ENCODE results near the gene LAPTM5. TPM values are rescaled to one million over a fixed set of nuclear protein-coding genes. Genes with fewer than 3 reads are reported as not detected.

LAPTM5 gene
- total and polyA plus RNA-seq, 3 donors from 2014 or later, result 2.0 to 46.9 (median 16.3) TPM

DNA sequence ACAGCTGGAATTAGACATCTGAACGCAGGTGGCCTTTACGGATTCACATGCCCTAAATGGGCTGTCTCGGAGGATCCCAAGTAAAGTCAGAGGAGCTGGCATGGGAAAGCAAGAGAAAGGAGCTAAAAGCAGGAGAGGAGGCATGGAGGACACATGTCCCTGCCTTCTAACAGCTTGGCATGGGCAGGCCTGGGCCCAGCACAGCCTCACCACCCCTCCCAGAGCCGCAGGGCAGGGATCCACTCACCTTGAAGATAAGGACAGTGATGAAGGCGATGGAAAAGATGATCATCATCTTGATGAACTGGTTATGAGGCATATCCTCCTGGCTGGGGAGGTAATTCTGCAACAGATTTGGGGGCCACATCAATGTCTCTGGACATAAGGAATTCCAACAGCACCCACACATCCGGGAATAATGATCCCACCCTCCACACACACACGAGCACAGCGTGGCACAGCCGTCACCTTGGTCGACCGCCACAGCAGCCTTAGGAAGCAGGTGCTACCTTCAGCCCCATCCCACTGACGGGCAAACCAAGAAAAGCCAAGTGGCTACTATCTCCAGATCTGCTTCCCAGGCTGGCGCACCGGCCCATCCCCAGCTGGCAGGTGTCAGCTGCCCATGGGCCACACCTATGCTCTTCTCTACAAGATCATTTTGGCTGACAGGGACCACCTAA is 20.1 kb downstream of the LAPTM5 start:
- intact Hi-C loops (cut with DNase I; ENCODE audit: low total_unique reads), result no loop called here
- DNase-seq, result no peak
- 92 to 99% methylated on average over 14 of the region's 14 CpGs for WGBS, 2 donors
- Histone ChIP-seq H3K4me1 (no peaks in the 10 kb centered on the region), H3K27ac (no peak overlapping the region), H3K4me3 (no peak overlapping the region), H3K36me3 (ENCODE audit: low read depth, missing control alignments) (no peaks in the 10 kb centered on the region), H3K9me3 (no peaks in the 10 kb centered on the region), H3K27me3 (no peaks in the 10 kb centered on the region)
- TF ChIP-seq, protein P1, sequence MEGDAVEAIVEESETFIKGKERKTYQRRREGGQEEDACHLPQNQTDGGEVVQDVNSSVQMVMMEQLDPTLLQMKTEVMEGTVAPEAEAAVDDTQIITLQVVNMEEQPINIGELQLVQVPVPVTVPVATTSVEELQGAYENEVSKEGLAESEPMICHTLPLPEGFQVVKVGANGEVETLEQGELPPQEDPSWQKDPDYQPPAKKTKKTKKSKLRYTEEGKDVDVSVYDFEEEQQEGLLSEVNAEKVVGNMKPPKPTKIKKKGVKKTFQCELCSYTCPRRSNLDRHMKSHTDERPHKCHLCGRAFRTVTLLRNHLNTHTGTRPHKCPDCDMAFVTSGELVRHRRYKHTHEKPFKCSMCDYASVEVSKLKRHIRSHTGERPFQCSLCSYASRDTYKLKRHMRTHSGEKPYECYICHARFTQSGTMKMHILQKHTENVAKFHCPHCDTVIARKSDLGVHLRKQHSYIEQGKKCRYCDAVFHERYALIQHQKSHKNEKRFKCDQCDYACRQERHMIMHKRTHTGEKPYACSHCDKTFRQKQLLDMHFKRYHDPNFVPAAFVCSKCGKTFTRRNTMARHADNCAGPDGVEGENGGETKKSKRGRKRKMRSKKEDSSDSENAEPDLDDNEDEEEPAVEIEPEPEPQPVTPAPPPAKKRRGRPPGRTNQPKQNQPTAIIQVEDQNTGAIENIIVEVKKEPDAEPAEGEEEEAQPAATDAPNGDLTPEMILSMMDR (IDR thresholded peaks at IDR 0.05), result no peak
- TF ChIP-seq POLR2A (IDR thresholded peaks at IDR 0.05), result no peak

DNA sequence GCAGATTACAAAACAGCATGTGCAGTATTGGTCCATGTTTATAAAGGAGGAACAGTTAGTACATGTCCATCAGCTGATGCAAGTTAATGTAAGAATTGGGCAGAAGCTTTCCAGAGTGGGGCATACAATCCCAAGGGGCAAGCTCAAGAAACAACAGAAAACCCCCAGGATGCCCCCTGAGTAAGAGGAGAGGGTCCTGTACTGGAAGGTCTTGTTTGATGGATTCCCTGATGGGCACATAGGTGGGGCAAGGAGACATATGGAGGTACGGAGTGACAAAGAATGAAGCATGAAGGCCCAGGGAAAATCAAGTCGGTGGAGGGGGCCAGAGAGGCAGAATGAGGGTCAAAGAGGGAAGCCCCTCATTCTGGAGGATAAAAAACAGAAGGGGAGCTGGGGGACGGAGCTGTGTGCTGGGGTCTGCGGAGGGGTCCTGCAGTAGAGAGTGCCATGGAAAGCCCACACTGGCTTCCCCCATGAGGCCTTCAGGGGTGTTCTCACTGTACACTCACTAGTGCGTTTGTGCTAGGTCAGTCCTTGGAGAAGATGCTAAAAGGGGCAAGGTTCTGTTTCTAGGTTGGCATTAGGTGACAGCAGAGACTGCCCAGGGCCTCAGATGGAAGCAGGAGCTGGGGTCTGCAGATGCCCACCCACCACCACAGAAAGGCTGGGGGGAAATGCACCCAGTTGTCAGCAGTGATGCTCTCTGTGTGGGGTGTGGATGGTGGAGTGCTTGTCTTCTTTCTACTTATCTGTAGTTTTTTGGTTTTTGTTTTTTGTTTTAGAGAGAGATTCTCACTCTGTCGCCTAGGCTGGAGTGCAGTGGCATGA is 21.7 kb downstream of the LAPTM5 start:
- Histone ChIP-seq H3K36me3 (ENCODE audit: low read depth, missing control alignments) (no peaks in the 10 kb centered on the region), H3K4me3 (no peak overlapping the region), H3K9me3 (no peaks in the 10 kb centered on the region), H3K27ac (no peak overlapping the region), H3K27me3 (no peaks in the 10 kb centered on the region), H3K4me1 (no peaks in the 10 kb centered on the region)
- WGBS, 2 donors, result 92 to 93% methylated on average over 6 of the region's 6 CpGs
- TF ChIP-seq, protein P1 (IDR thresholded peaks at IDR 0.05), result no peak
- TF ChIP-seq POLR2A (IDR thresholded peaks at IDR 0.05), result no peak
- intact Hi-C loops (cut with DNase I; ENCODE audit: low total_unique reads), result no loop called here
- no peak for DNase-seq

DNA sequence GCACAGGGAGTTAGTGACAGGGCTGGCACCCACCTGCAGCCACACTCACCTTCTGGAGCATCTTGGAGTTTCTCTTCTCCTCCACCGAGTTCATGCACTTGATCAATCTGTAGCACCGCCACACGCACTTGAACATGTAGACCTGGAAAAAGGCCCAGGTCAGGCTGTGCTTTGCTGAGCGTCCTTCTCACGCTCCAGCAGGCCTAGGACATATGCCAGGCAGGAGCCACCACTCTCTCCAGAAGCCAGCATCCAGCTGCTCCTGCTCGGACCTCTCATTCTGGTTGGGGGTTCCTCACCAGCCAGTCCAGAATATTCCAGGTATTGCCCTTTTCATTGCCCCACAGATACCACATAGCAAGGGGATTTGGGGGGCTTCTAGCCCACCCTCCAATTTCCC is 22.4 kb downstream of the LAPTM5 start:
- Histone ChIP-seq H3K9me3 (no peaks in the 10 kb centered on the region), H3K36me3 (ENCODE audit: low read depth, missing control alignments) (no peaks in the 10 kb centered on the region), H3K27ac (no peak overlapping the region), H3K4me3 (no peak overlapping the region), H3K27me3 (no peaks in the 10 kb centered on the region), H3K4me1 (no peaks in the 10 kb centered on the region)
- 52 to 64% methylated on average over 6 of the region's 6 CpGs for WGBS, 2 donors
- DNase-seq, result peak; percentile 29
- intact Hi-C loops (cut with DNase I; ENCODE audit: low total_unique reads), result no loop called here
- TF ChIP-seq, protein P1 (IDR thresholded peaks at IDR 0.05), result no peak
- TF ChIP-seq POLR2A (IDR thresholded peaks at IDR 0.05), result no peak

DNA sequence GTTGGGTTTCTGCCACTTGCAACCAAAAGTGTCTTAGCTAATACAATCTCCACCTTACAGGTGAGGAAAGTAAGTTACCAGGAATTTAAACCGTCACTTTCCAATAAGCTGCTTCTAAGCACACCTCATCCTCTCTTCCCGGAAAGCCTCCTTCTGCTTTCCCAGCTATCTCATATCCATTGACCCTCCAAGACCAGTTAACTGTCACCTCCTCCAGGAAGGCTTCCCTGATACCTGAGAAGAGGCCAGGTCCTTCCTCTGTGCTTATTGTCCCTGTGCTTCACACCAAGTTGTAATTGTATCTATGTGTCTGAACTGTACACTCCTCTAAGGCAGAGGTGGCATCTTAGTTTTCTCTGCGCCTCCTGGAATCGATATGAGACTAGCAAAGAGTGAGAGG is 23.0 kb downstream of the LAPTM5 start:
- H3K27ac ChIP-seq, result no peak overlapping the region
- no peaks in the 10 kb centered on the region for H3K27me3 ChIP-seq
- no peak for DNase-seq
- H3K4me3 ChIP-seq, result no peak overlapping the region
- intact Hi-C loops (cut with DNase I; ENCODE audit: low total_unique reads), result no loop called here
- no peaks in the 10 kb centered on the region for H3K36me3 ChIP-seq (ENCODE audit: low read depth, missing control alignments)
- H3K4me1 ChIP-seq, result no peaks in the 10 kb centered on the region
- H3K9me3 ChIP-seq, result no peaks in the 10 kb centered on the region
- 93 to 94% methylated on average over 4 of the region's 4 CpGs for WGBS, 2 donors
- no peak for TF ChIP-seq POLR2A (IDR thresholded peaks at IDR 0.05)
- TF ChIP-seq, protein P1 (IDR thresholded peaks at IDR 0.05), result no peak
